A549 (cell line): ENCODE data around the gene IGSF5.

ENCODE experiments used
- CEBPB ChIP-seq, 2 experiments: fragments of >200 bp in 1 of 2; sonication (Bioruptor Twin) in 1 of 2; formaldehyde crosslinking in 1 of 2; IDR thresholded peaks; 2 replicates each; pipeline ENCODE4 v1.6.1; 2012 to 2016
- NFE2L2 ChIP-seq: fragments of 150-350 bp; conservative IDR thresholded peaks from 2 replicates; pipeline ENCODE4 v1.6.1; 2014; ENCODE audit warnings: low read length
- RFX5 ChIP-seq: fragments of 450-650 bp; IDR thresholded peaks from 2 replicates; pipeline ENCODE4 v1.7.1; 2014; ENCODE audit warnings: antibody characterized with exemption, mild to moderate bottlenecking, moderate library complexity
- RNF2 ChIP-seq: fragments of 200-600 bp; sonication (generic); IDR thresholded peaks from 2 replicates; pipeline ENCODE4 v1.6.1; 2016; ENCODE audit warnings: low read depth, mild to moderate bottlenecking, antibody characterized with exemption, moderate library complexity, borderline replicate concordance
- TF ChIP-seq, protein P1 (sequence below): fragments of >200 bp; sonication (Bioruptor Twin); formaldehyde crosslinking; IDR thresholded peaks from 3 replicates; pipeline ENCODE4 v1.5.1; 2016
- TF ChIP-seq, protein P2 (sequence below): fragments of 250-450 bp; sonication (Bioruptor Pico); IDR thresholded peaks from 2 replicates; pipeline ENCODE4 v1.5.0; 2020; ENCODE audit warnings: low read depth, mild to moderate bottlenecking, moderate library complexity

DNA sequence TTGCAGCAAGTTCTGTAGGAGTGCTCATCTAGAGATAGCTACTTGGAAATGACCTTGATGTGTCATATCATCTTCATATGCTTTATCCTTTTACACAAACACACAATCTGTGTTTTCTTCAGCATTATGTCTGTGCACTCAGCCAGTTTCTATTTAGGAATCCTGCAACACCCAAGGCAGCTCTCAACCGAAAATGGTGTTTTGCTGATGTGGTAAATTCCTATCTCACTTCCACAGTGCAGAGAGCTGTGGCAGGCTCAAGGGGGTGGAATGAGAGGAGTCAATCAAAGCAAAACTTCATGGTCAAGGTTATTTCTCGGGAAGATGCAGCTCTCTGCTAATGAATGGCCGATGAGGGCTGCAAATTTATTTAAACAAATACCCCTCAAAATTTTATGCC, 59.3 kb downstream of the IGSF5 start:
- TF ChIP-seq, protein P1, sequence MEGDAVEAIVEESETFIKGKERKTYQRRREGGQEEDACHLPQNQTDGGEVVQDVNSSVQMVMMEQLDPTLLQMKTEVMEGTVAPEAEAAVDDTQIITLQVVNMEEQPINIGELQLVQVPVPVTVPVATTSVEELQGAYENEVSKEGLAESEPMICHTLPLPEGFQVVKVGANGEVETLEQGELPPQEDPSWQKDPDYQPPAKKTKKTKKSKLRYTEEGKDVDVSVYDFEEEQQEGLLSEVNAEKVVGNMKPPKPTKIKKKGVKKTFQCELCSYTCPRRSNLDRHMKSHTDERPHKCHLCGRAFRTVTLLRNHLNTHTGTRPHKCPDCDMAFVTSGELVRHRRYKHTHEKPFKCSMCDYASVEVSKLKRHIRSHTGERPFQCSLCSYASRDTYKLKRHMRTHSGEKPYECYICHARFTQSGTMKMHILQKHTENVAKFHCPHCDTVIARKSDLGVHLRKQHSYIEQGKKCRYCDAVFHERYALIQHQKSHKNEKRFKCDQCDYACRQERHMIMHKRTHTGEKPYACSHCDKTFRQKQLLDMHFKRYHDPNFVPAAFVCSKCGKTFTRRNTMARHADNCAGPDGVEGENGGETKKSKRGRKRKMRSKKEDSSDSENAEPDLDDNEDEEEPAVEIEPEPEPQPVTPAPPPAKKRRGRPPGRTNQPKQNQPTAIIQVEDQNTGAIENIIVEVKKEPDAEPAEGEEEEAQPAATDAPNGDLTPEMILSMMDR, result no peak
- TF ChIP-seq CEBPB (IDR thresholded peaks at IDR 0.05) (no peak), RFX5 (no peak), NFE2L2 (no peak), RNF2 (no peak)
- TF ChIP-seq, protein P2, sequence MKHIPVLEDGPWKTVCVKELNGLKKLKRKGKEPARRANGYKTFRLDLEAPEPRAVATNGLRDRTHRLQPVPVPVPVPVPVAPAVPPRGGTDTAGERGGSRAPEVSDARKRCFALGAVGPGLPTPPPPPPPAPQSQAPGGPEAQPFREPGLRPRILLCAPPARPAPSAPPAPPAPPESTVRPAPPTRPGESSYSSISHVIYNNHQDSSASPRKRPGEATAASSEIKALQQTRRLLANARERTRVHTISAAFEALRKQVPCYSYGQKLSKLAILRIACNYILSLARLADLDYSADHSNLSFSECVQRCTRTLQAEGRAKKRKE, result no peak
